Hematopoietic multipotent progenitor cell treated with erythropoietin and hydrocortisone succinate and interleukin-3 and kit ligand, for 4 days (in vitro differentiated cells): ENCODE measurements around the gene ETDB.
"Not testable (repeated sequence)": the region's sequence is repeated elsewhere in the genome, so short reads cannot be mapped to it uniquely, and the experiment has no call there.

ENCODE experiments used
- DNase-seq: peaks from one replicate; pipeline ENCODE4 v3.0.0-alpha.2; 2015

The ETDB gene

DNA sequence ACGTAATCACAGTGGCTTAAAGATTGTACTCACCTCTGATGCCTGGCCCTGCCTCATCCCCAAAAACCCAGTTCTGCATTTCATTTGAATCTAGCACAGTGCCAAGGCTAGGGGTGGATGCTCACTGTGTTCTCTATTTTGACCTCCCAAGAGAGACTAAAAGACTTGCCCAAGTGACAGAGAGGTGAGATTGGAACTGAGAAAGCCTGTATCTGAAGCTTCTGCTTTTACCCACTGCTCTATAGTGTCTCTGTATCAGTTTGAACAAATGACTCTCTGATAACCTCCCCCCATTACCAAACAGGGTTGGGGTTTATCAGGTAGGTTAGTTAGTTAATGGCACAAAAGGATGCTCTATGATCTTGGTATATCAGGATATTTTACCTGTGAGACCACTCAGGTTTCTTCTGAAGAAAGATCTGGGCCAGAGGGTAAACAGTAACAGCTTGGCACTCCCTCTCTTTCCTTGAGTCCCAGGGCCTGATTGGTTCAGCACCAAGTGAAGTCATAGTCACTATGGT lies at the start of gene ETDB:
ETDB (minus strand) TSS at position 471 of the 521 bp plus-strand sequence. CDS start 1,265 bp downstream, outside the sequence.
- not testable (repeated sequence) for DNase-seq

- DNase-seq: not testable (repeated sequence)
Observed at GRCh38 chrX:135169534-135169933, 49.2 kb upstream of the ETDB start.

- peak; percentile 59 for DNase-seq
Observed at GRCh38 chrX:135168486-135168885, 48.2 kb upstream of the ETDB start.

- not testable (repeated sequence) for DNase-seq
Observed at GRCh38 chrX:135154688-135155087, 34.4 kb upstream of the ETDB start.

DNA sequence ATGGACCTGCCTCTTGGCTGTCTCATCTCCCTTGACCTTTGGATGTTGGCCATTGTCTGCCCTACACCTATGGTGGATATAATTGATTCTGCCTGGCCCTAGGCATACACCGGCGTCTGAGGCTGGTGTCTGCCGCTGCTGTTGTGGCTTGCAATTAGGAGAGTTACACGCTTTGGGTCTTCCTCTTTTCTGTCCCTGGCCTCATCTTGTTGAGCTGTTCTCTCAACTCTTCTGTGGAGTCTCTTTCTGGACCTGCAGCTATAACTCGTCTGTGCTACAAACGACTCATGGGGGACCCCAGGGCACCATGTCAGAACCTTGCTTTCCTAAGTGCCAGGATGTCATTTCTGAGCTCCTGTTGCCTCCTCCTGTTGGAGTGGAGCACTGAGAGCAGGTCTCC lies 5.8 kb upstream of the ETDB start:
- not testable (repeated sequence) for DNase-seq

DNA sequence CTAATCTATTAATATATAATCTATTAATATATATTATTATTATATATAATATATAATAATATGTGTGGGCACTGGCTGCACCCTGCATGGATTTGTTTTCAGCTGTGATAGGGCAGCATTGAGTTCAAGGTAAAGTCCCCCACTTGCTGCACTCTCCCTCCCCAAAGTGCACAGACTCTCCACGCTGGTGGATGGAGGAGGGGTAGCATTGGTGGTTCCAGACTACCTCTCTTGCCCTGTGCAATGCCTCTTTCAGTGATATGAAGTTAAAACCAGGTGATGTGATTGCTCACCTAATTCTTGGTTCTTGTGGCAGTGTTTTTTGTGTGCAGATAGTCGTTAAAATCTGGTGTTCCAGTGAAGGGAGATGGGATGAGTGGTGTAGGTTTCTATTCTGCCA lies 4.3 kb downstream of the ETDB start:
- DNase-seq: not testable (repeated sequence)

DNA sequence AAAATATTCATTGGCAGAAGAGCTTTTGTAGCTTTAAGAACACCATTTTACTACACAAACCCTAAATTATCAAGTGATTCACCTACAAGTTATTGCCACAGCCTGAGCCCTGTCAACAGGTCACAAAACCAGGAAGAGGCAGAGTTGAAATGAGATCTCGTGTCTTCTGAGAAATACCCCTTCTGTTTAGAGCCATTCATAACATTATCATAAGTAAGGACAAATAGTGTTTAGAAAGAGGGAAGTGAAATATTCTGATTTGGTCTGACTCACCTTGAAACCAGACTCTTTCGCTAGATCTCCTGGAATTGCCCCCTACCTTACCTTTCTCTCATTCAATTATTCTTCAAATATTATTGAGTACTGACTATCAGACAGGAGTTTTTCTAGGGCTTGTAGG lies 5.9 kb downstream of the ETDB start:
- no peak for DNase-seq

DNA sequence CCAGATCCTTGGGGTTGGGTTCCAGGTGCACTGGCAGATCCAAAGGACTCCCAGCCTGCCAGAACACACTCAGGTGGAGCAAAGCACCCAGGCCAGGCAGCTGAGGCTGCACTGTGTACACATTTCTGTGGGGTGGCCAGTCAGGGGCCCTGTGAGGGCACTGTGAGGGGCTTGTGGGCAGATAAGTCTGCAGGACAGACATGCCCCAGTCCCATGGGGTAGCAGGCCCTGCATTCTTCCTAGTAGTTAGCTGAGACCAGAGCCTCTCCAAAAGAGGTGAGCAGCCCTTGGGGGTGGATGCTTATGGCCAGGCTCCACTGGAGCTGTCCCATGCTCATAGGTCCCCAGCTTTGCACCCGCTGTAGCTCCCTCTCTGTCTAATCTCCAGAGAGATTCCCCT lies 7.6 kb downstream of the ETDB start:
- no peak for DNase-seq

GRCh38 chrX:135112096-135112729 lies 8.1 kb downstream of the ETDB start:
- DNase-seq: peak; percentile 59

- DNase-seq: no peak
Observed at GRCh38 chrX:135109554-135109953, 10.8 kb downstream of the ETDB start.

GRCh38 chrX:135099493-135099783 lies 20.9 kb downstream of the ETDB start:
- no peak for DNase-seq

- DNase-seq: not testable (repeated sequence)
Observed at GRCh38 chrX:135097196-135097744, 23.1 kb downstream of the ETDB start.

DNA sequence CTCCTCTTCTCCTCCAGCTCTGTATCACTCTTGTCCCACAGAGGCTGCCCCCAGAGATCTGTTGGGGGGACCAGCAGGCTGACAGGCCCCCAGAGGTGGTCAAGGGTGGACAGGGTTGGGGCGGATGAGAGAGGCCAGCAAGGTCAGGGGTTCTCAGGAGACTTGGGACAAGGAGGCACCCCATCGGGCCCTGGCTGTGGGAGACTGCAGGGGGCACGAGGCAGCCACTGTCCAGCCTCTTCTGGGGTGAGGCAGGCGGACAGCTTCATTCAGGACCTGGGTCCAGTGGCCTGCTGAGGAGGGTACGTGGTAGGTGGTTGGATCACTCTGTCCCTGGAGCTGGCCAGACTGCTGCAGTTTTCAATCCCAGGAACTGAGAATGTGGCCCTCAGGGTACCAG lies 24.6 kb downstream of the ETDB start:
- no peak for DNase-seq

DNA sequence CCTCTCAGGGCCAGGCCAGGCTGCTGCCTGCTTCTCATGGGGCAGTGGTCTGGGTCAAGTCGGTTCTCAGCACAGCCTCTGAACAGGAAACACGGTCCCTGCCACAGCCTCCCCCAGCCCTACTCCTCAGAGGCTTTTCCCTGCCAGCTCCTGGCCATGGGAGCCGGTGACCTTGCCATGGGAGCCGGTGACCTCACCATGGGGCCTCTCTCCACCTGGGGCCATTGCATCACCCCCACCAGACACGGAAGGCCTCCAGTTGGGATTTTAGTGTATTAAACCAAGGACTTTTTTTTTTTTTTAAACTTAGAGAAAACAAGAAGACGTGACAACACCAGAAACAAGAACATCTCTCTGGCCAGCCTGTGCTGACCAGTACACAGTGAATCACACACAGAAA lies 25.6 kb downstream of the ETDB start:
- no peak for DNase-seq

DNA sequence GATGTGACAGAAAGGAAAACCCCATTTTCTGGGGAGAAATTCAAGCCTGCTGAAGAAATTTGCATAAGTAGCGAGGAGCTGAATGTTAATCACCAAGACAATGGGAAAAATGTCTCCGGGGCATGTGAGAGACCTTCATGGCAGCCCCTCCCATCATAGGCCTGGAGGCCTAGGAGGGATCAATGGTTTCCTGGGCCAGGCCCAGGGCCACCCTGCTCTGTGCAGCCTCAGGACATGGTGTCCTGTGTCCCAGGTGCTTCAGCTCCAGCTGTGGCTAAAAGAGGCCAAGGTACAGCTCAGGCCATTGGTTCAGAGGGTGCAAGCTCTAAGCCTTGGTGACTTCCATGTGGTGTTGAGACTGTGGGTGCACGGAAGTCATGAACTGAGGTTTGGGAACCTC lies 31.2 kb downstream of the ETDB start:
- no peak for DNase-seq

GRCh38 chrX:135087867-135088266 lies 32.5 kb downstream of the ETDB start:
- no peak for DNase-seq

GRCh38 chrX:135086197-135086854 lies 34.0 kb downstream of the ETDB start:
- peak; percentile 81 for DNase-seq

- no peak for DNase-seq
Observed at GRCh38 chrX:135081693-135082404, 38.5 kb downstream of the ETDB start.
